GM23248 (cell line): Measurements from ENCODE around the gene THOP1. TPM values are rescaled to one million over a fixed set of nuclear protein-coding genes. Genes with fewer than 3 reads are reported as not detected.

ENCODE experiments used
- DNase-seq: peaks from one replicate; pipeline ENCODE4 v3.0.0-alpha.2; 2015
- H2AFZ ChIP-seq: fragments of 200-600 bp; sonication (generic); 2 replicates; pipeline ENCODE4 v1.6.1; 2016; ENCODE audit warnings: antibody characterized with exemption
- H3F3A ChIP-seq: fragments of 200-600 bp; sonication (generic); 2 replicates; pipeline ENCODE4 v1.6.1; 2016; ENCODE audit warnings: mild to moderate bottlenecking, antibody characterized with exemption, mixed run types; ENCODE audit not compliant: insufficient read depth
- H3K27ac ChIP-seq: fragments of 200-600 bp; sonication (generic); 2 replicates; pipeline ENCODE4 v1.5.1; 2016; ENCODE audit warnings: mild to moderate bottlenecking
- H3K27me3 ChIP-seq: fragments of 200-600 bp; sonication (generic); replicated peaks from 2 replicates; pipeline ENCODE4 v1.6.1; 2016; ENCODE audit warnings: mild to moderate bottlenecking; ENCODE audit not compliant: insufficient read depth
- H3K36me3 ChIP-seq: fragments of 200-600 bp; sonication (generic); 2 replicates; pipeline ENCODE4 v1.6.1; 2016; ENCODE audit warnings: low read depth, mild to moderate bottlenecking
- H3K4me1 ChIP-seq: fragments of 200-600 bp; sonication (generic); 2 replicates; pipeline ENCODE4 v1.6.1; 2016; ENCODE audit warnings: mild to moderate bottlenecking; ENCODE audit not compliant: insufficient read depth
- H3K4me2 ChIP-seq: fragments of 200-600 bp; sonication (generic); one replicate; pipeline ENCODE4 v1.6.1; 2016; ENCODE audit warnings: mild to moderate bottlenecking; ENCODE audit not compliant: unreplicated experiment
- H3K4me3 ChIP-seq: fragments of 200-600 bp; sonication (generic); 2 replicates; pipeline ENCODE4 v1.5.1; 2016; ENCODE audit warnings: mild to moderate bottlenecking
- H3K79me2 ChIP-seq: fragments of 200-600 bp; sonication (generic); 2 replicates; pipeline ENCODE4 v1.6.1; 2016; ENCODE audit warnings: mild to moderate bottlenecking; ENCODE audit not compliant: insufficient read depth
- H3K9ac ChIP-seq: fragments of 200-600 bp; sonication (generic); 2 replicates; pipeline ENCODE4 v1.6.1; 2016; ENCODE audit warnings: mild to moderate bottlenecking
- H3K9me2 ChIP-seq: fragments of 200-600 bp; sonication (generic); 2 replicates; pipeline ENCODE4 v1.6.1; 2016; ENCODE audit warnings: mixed run types, mild to moderate bottlenecking, moderate library complexity; ENCODE audit not compliant: insufficient read depth
- H3K9me3 ChIP-seq: fragments of 200-600 bp; sonication (generic); one replicate; pipeline ENCODE4 v1.6.1; 2017; ENCODE audit warnings: low read depth
- H4K20me1 ChIP-seq: fragments of 200-600 bp; sonication (generic); 2 replicates; pipeline ENCODE4 v1.6.0; 2016; ENCODE audit not compliant: insufficient read depth
- EZH2 ChIP-seq: fragments of 200-600 bp; sonication (generic); IDR thresholded peaks from 2 replicates; pipeline ENCODE4 v1.6.1; 2018; ENCODE audit warnings: antibody characterized with exemption, mild to moderate bottlenecking; ENCODE audit not compliant: insufficient read depth, poor library complexity, severe bottlenecking
- EZH2phosphoT487 ChIP-seq: fragments of 200-600 bp; sonication (generic); IDR thresholded peaks from 2 replicates; pipeline ENCODE4 v1.6.1; 2018; ENCODE audit warnings: antibody characterized with exemption, moderate library complexity, mild to moderate bottlenecking, low read depth; ENCODE audit not compliant: insufficient read depth
- WGBS, 2 experiments: methylation state at CpG; one replicate each; pipeline ENCODE4 v1.1.6; 2015 to 2017; ENCODE audit warnings: low lambda C conversion rate in 2 of 2, low coverage in 1 of 2; ENCODE audit errors: missing lambda C conversion rate in 2 of 2; 5-methylcytosine and 5-hydroxymethylcytosine counted together
- in situ Hi-C: fragments of 300-500 bp; cut with MboI; formaldehyde crosslinking; loops from 2 replicates; pipeline ENCODE4 v1.15.0; 2020
- polyA plus RNA-seq: library from polyadenylated mRNA; unstranded; fragments of >200 nt; fragmentation: Nextera tagmentation; extraction: Ambion mirVana; gene quantifications from 2 replicates; pipeline ENCODE4 v1.2.1, GENCODE V29; 2016
- total RNA-seq: library from RNA; depleted of rRNA; stranded (reverse); fragments of >200 nt; shearing (Covaris generic); gene quantifications from 2 replicates; pipeline ENCODE4 v1.2.3, GENCODE V29; 2014

The THOP1 gene
- total and polyA plus RNA-seq, 2 experiments from 2014 or later = 64.8 to 136 TPM

GRCh38 chr19:2761309-2761677 lies 24.0 kb upstream of the THOP1 start:
- 86 to 97% methylated on average over 10 to 16 of the region's 16 CpGs for WGBS, 2 experiments
- no peaks in the 10 kb centered on the region for H3K9me2 ChIP-seq
- no peaks in the 10 kb centered on the region for H4K20me1 ChIP-seq
- H3F3A ChIP-seq = no peaks in the 10 kb centered on the region
- no peaks in the 10 kb centered on the region for H3K27me3 ChIP-seq
- TF ChIP-seq EZH2 (no peak), EZH2phosphoT487 (no peak)
- in situ Hi-C loops = no loop called here
- no peaks in the 10 kb centered on the region for H3K79me2 ChIP-seq
- H3K27ac ChIP-seq = no peak overlapping the region
- no peak overlapping the region for H3K9ac ChIP-seq
- no peak for DNase-seq
- H3K4me2 ChIP-seq = no peak overlapping the region
- no peak overlapping the region for H3K4me3 ChIP-seq
- no peaks in the 10 kb centered on the region for H3K9me3 ChIP-seq
- H3K4me1 ChIP-seq = no peaks in the 10 kb centered on the region
- no peak overlapping the region for H2AFZ ChIP-seq
- H3K36me3 ChIP-seq = peaks cover 4% of the 10 kb centered on the region; the same call in 1 of the 2 replicates

DNA sequence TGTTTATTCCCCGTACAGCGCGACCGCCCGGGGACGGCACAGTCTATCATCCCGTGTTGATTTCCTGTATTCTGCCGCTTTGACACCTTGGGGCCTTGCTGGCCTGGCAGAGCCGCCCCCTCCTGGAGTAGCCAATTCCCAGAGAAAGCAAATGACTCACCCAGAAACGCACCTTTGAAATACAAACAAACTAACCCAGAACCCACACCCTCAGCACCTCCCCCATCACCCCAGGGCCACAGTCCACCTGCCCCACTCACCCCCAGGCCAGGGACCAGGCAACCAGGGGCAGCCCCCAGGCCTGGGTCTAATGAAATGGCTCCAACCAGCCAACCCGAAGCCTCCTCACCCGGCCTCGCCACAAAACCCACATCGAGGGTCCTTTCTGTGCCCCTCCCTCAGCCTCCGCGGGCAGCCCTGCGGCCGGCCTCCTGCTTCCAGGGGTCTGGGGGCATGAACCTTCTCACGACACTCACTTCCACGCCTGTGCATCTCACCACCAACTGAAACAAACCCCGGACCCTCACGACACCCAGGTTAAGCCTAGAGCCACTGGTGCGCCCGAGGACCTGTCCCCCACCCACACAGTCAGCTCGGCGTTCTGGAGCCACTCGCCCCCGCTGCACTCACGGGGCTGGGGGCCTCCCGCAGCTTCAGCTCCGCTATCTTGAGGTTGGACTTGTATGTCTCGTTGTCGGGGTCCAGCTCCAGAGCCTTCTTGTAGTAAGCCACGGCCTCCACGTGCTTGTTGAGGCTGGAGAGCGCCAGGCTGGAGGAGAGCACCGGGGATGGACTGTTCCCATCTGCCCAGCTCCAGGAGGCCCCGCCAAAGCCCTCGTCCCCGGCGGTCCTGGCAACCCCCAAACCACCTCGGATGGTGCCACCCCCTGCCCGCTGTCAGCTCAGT lies 23.2 kb upstream of the THOP1 start:
- no peaks in the 10 kb centered on the region for H3K9me3 ChIP-seq
- H3K9ac ChIP-seq = no peak overlapping the region
- no peaks in the 10 kb centered on the region for H3K9me2 ChIP-seq
- no peak overlapping the region for H3K4me2 ChIP-seq
- H3K4me1 ChIP-seq = no peaks in the 10 kb centered on the region
- no peaks in the 10 kb centered on the region for H3K79me2 ChIP-seq
- in situ Hi-C loops = no loop called here
- no peak overlapping the region for H3K27ac ChIP-seq
- H3K27me3 ChIP-seq = no peaks in the 10 kb centered on the region
- TF ChIP-seq EZH2phosphoT487 = no peak
- no peak for TF ChIP-seq EZH2
- 94 to 96% methylated on average over 37 to 43 of the region's 43 CpGs for WGBS, 2 experiments
- no peaks in the 10 kb centered on the region for H4K20me1 ChIP-seq
- DNase-seq = no peak
- no peak overlapping the region for H3K4me3 ChIP-seq
- H3F3A ChIP-seq = no peaks in the 10 kb centered on the region
- peaks cover 4% of the 10 kb centered on the region; the same call in 1 of the 2 replicates for H3K36me3 ChIP-seq
- H2AFZ ChIP-seq = no peak overlapping the region

GRCh38 chr19:2762783-2763496 lies 22.4 kb upstream of the THOP1 start:
- TF ChIP-seq EZH2phosphoT487 = no peak
- no peak overlapping the region for H3K4me3 ChIP-seq
- DNase-seq = no peak
- no peak overlapping the region for H3K9ac ChIP-seq
- H3K4me1 ChIP-seq = no peaks in the 10 kb centered on the region
- H3K36me3 ChIP-seq = peaks cover 4% of the 10 kb centered on the region; the same call in 1 of the 2 replicates
- H4K20me1 ChIP-seq = no peaks in the 10 kb centered on the region
- H3K27me3 ChIP-seq = no peaks in the 10 kb centered on the region
- WGBS, 2 experiments = 92 to 99% methylated on average over 20 to 22 of the region's 23 CpGs
- no peak overlapping the region for H3K4me2 ChIP-seq
- no peaks in the 10 kb centered on the region for H3K9me2 ChIP-seq
- peaks cover 3% of the 10 kb centered on the region; the same call in 1 of the 2 replicates for H3K79me2 ChIP-seq
- no peak overlapping the region for H2AFZ ChIP-seq
- no peak overlapping the region for H3K27ac ChIP-seq
- H3F3A ChIP-seq = no peaks in the 10 kb centered on the region
- in situ Hi-C loops = no loop called here
- no peaks in the 10 kb centered on the region for H3K9me3 ChIP-seq

DNA sequence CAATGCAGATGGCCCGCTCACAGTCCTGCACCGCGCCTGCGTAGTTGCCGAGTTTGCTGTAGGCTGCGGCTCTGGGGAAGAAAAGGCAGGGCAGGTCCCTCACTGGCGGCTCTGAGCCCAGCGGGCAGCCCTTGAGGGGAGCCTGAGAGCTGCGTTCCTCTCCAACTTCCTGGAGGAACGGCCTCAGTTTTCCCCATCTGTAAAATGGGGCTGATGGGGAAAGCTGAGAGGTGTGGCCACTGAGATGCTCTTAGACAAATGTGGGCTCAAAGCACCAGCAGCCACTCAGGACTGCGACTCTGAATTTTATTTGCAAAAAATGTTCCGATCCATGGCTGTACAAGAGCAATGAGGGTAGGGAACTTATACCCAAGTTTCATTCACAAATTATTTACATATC lies 21.6 kb upstream of the THOP1 start:
- H2AFZ ChIP-seq = no peak overlapping the region
- H3K9ac ChIP-seq = no peak overlapping the region
- DNase-seq = no peak
- H3K27me3 ChIP-seq = no peaks in the 10 kb centered on the region
- H3K36me3 ChIP-seq = peaks cover 4% of the 10 kb centered on the region; the same call in 1 of the 2 replicates
- H3K4me3 ChIP-seq = no peak overlapping the region
- no peaks in the 10 kb centered on the region for H3K4me1 ChIP-seq
- no peak overlapping the region for H3K27ac ChIP-seq
- H3K9me2 ChIP-seq = no peaks in the 10 kb centered on the region
- no peak for TF ChIP-seq EZH2
- TF ChIP-seq EZH2phosphoT487 = no peak
- H3K9me3 ChIP-seq = no peaks in the 10 kb centered on the region
- in situ Hi-C loops = no loop called here
- peaks cover 11% of the 10 kb centered on the region for H3K79me2 ChIP-seq
- H3K4me2 ChIP-seq = no peak overlapping the region
- no peaks in the 10 kb centered on the region for H4K20me1 ChIP-seq
- H3F3A ChIP-seq = no peaks in the 10 kb centered on the region
- 97 to 98% methylated on average over 12 of the region's 12 CpGs for WGBS, 2 experiments
